Liver (tissue), 9 donors: ENCODE results near the gene SEMA3C. TPM values are rescaled to one million over a fixed set of nuclear protein-coding genes. Genes with fewer than 3 reads are reported as not detected.

Experiments used
- DNase-seq: peaks from one replicate; pipeline ENCODE4 v3.0.0-alpha.2; 2017; ENCODE audit warnings: low spot score
- H3K27ac ChIP-seq, 2 donors: one replicate each; pipeline ENCODE4 v1.7.0; 2013; ENCODE audit warnings: inconsistent platforms in 2 of 2, low read length in 2 of 2, control low read depth in 1 of 2, low read depth in 1 of 2, mild to moderate bottlenecking in 1 of 2
- H3K27me3 ChIP-seq, 4 donors: one replicate each; pipeline versions ENCODE4 v1.6.1 to v1.7.0; 2013; ENCODE audit warnings: low read length in 3 of 4, inconsistent platforms in 1 of 4, mild to moderate bottlenecking in 1 of 4, moderate library complexity in 1 of 4; ENCODE audit not compliant: control insufficient read depth in 4 of 4, insufficient read depth in 4 of 4
- H3K36me3 ChIP-seq, 4 donors: one replicate each; pipeline versions ENCODE4 v1.6.1 to v1.7.0; 2013; ENCODE audit warnings: low read length in 3 of 4, mild to moderate bottlenecking in 3 of 4, low read depth in 1 of 4, moderate library complexity in 1 of 4; ENCODE audit not compliant: control insufficient read depth in 4 of 4, insufficient read depth in 3 of 4
- H3K4me1 ChIP-seq, 4 donors: one replicate each; pipeline versions ENCODE4 v1.6.1 to v1.7.0; 2013; ENCODE audit warnings: low read length in 3 of 4, mild to moderate bottlenecking in 3 of 4, moderate library complexity in 1 of 4; ENCODE audit not compliant: control insufficient read depth in 4 of 4, insufficient read depth in 4 of 4
- H3K4me3 ChIP-seq, 3 donors: one replicate each; pipeline versions ENCODE4 v1.6.1 to v1.7.0; 2013; ENCODE audit warnings: low read length in 3 of 3, control low read depth in 1 of 3, low read depth in 1 of 3, mild to moderate bottlenecking in 1 of 3
- H3K9ac ChIP-seq, 2 donors: one replicate each; pipeline ENCODE4 v1.7.0; 2013; ENCODE audit warnings: low read length in 2 of 2, mild to moderate bottlenecking in 2 of 2, moderate library complexity in 2 of 2, control low read depth in 1 of 2, low read depth in 1 of 2
- H3K9me3 ChIP-seq, 4 donors: one replicate each; pipeline versions ENCODE4 v1.6.1 to v1.7.0; 2013; ENCODE audit warnings: low read length in 3 of 4; ENCODE audit not compliant: control insufficient read depth in 4 of 4
- ATF3 ChIP-seq: IDR thresholded peaks from 2 replicates; pipeline ENCODE4 v1.6.1; 2016; ENCODE audit warnings: antibody characterized with exemption
- EGR1 ChIP-seq, 2 donors: IDR thresholded peaks; 2 replicates each; pipeline ENCODE4 v1.6.1; 2016 to 2018; ENCODE audit warnings: antibody characterized with exemption in 2 of 2, low read depth in 2 of 2
- FOXA1 ChIP-seq: IDR thresholded peaks from 2 replicates; pipeline ENCODE4 v1.6.1; 2016; ENCODE audit warnings: antibody characterized with exemption
- FOXA2 ChIP-seq: IDR thresholded peaks from 2 replicates; pipeline ENCODE4 v1.6.1; 2016; ENCODE audit warnings: antibody characterized with exemption
- GABPA ChIP-seq, 2 donors: IDR thresholded peaks in 1 of 2; conservative IDR thresholded peaks in 1 of 2; 2 replicates each; pipeline ENCODE4 v1.6.1; 2016; ENCODE audit warnings: antibody characterized with exemption in 2 of 2, mild to moderate bottlenecking in 1 of 2, moderate library complexity in 1 of 2
- HNF4A ChIP-seq, 2 donors: conservative IDR thresholded peaks; 2 replicates each; pipeline ENCODE4 v1.6.1; 2016; ENCODE audit warnings: antibody characterized with exemption in 2 of 2, mild to moderate bottlenecking in 2 of 2
- HNF4G ChIP-seq: IDR thresholded peaks from 2 replicates; pipeline ENCODE4 v1.6.1; 2016; ENCODE audit warnings: antibody characterized with exemption
- JUND ChIP-seq, 2 donors: IDR thresholded peaks; 2 replicates each; pipeline ENCODE4 v1.6.1; 2016; ENCODE audit warnings: antibody characterized with exemption in 2 of 2
- NR2F2 ChIP-seq: IDR thresholded peaks from 2 replicates; pipeline ENCODE4 v1.6.1; 2016; ENCODE audit warnings: antibody characterized with exemption
- RAD21 ChIP-seq, 2 donors: IDR thresholded peaks; 2 replicates each; pipeline ENCODE4 v1.6.1; 2016; ENCODE audit warnings: antibody characterized with exemption in 2 of 2, mild to moderate bottlenecking in 2 of 2
- REST ChIP-seq: IDR thresholded peaks from 2 replicates; pipeline ENCODE4 v1.6.1; 2016; ENCODE audit warnings: antibody characterized with exemption, mild to moderate bottlenecking
- RXRA ChIP-seq, 2 donors: IDR thresholded peaks; 2 replicates each; pipeline ENCODE4 v1.6.1; 2017 to 2018; ENCODE audit warnings: antibody characterized with exemption in 2 of 2, mild to moderate bottlenecking in 1 of 2
- SP1 ChIP-seq: IDR thresholded peaks from 2 replicates; pipeline ENCODE4 v1.6.1; 2018; ENCODE audit warnings: antibody characterized with exemption, mild to moderate bottlenecking
- TAF1 ChIP-seq: conservative IDR thresholded peaks from 2 replicates; pipeline ENCODE4 v1.6.1; 2016; ENCODE audit warnings: antibody characterized with exemption, mild to moderate bottlenecking
- YY1 ChIP-seq: IDR thresholded peaks from 2 replicates; pipeline ENCODE4 v1.6.1; 2016; ENCODE audit warnings: antibody characterized with exemption, mild to moderate bottlenecking
- WGBS: extraction: QIAGEN DNeasy Blood & Tissue Kit; methylation state at CpG from one replicate; pipeline ENCODE4 v1.1.7; 2013; 5-methylcytosine and 5-hydroxymethylcytosine counted together
- polyA plus RNA-seq, 2 donors: library from polyadenylated mRNA; stranded (reverse) in 1 of 2; unstranded in 1 of 2; fragments of 200-250 nt in 1 of 2; fragments of >200 nt in 1 of 2; fragmentation: Nextera tagmentation in 1 of 2; extraction: Ambion mirVana in 1 of 2; gene quantifications; one replicate each; pipeline versions ENCODE4 v1.2.1 to v1.2.3, GENCODE V29; 2013 to 2015
- total RNA-seq, 2 donors: library from RNA; depleted of rRNA; stranded (reverse); fragments of >200 nt; gene quantifications; one replicate each; pipeline ENCODE4 v1.2.3, GENCODE V29; 2014
- TF ChIP-seq, protein P1 (sequence below): fragments of 150-350 bp; IDR thresholded peaks from 2 replicates; pipeline ENCODE4 v1.5.1; 2017; ENCODE audit warnings: improper control_type of control experiment, low read depth, low read length; ENCODE audit not compliant: missing input control
- TF ChIP-seq, protein P2 (sequence below): IDR thresholded peaks from 2 replicates; pipeline ENCODE4 v1.6.1; 2016; ENCODE audit warnings: antibody characterized with exemption
- TF ChIP-seq, protein P3 (sequence below): IDR thresholded peaks from 2 replicates; pipeline ENCODE4 v1.6.1; 2016; ENCODE audit warnings: antibody characterized with exemption
- donor health status: healthy.
- donor health status: healthy.
- donor health status: healthy.
- donor health status: healthy.
- donor health status: healthy.

Gene SEMA3C
- total and polyA plus RNA-seq, 4 donors: 0.20 to 1.8 (median 0.64) TPM

- no peak overlapping the region for H3K27ac ChIP-seq
- no peaks in the 10 kb centered on the region for H3K36me3 ChIP-seq
- H3K9ac ChIP-seq: no peak overlapping the region
- H3K4me3 ChIP-seq: no peak overlapping the region
- 86% methylated on average over 4 of the region's 4 CpGs for WGBS
- no peaks in the 10 kb centered on the region for H3K4me1 ChIP-seq
- H3K9me3 ChIP-seq: no peaks in the 10 kb centered on the region
- no peaks in the 10 kb centered on the region for H3K27me3 ChIP-seq
- DNase-seq: no peak
- TF ChIP-seq JUND (IDR thresholded peaks at IDR 0.05): no peak
- no peak for TF ChIP-seq FOXA2
- TF ChIP-seq, protein P1, sequence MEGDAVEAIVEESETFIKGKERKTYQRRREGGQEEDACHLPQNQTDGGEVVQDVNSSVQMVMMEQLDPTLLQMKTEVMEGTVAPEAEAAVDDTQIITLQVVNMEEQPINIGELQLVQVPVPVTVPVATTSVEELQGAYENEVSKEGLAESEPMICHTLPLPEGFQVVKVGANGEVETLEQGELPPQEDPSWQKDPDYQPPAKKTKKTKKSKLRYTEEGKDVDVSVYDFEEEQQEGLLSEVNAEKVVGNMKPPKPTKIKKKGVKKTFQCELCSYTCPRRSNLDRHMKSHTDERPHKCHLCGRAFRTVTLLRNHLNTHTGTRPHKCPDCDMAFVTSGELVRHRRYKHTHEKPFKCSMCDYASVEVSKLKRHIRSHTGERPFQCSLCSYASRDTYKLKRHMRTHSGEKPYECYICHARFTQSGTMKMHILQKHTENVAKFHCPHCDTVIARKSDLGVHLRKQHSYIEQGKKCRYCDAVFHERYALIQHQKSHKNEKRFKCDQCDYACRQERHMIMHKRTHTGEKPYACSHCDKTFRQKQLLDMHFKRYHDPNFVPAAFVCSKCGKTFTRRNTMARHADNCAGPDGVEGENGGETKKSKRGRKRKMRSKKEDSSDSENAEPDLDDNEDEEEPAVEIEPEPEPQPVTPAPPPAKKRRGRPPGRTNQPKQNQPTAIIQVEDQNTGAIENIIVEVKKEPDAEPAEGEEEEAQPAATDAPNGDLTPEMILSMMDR: no peak
- no peak for TF ChIP-seq YY1
- TF ChIP-seq, protein P2, sequence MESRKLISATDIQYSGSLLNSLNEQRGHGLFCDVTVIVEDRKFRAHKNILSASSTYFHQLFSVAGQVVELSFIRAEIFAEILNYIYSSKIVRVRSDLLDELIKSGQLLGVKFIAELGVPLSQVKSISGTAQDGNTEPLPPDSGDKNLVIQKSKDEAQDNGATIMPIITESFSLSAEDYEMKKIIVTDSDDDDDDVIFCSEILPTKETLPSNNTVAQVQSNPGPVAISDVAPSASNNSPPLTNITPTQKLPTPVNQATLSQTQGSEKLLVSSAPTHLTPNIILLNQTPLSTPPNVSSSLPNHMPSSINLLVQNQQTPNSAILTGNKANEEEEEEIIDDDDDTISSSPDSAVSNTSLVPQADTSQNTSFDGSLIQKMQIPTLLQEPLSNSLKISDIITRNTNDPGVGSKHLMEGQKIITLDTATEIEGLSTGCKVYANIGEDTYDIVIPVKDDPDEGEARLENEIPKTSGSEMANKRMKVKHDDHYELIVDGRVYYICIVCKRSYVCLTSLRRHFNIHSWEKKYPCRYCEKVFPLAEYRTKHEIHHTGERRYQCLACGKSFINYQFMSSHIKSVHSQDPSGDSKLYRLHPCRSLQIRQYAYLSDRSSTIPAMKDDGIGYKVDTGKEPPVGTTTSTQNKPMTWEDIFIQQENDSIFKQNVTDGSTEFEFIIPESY: no peak
- TF ChIP-seq RXRA (IDR thresholded peaks at IDR 0.05): no peak
- TF ChIP-seq SP1: no peak
- TF ChIP-seq ATF3: no peak
- TF ChIP-seq HNF4A (conservative IDR thresholded peaks at IDR 0.05): no peak
- no peak for TF ChIP-seq GABPA (IDR thresholded peaks at IDR 0.05 in 1 of 2, conservative IDR thresholded peaks at IDR 0.05 in 1 of 2)
- TF ChIP-seq RAD21 (IDR thresholded peaks at IDR 0.05): no peak
- no peak for TF ChIP-seq EGR1 (IDR thresholded peaks at IDR 0.05; ENCODE audit: low read depth in 2 of 2)
Measured at GRCh38 chr7:80895056-80895455, 23.8 kb downstream of the SEMA3C start.

- peaks cover 0 to 1% (median 0%) of the 10 kb centered on the region in 4 donors for H3K9me3 ChIP-seq
- no peak overlapping the region for H3K27ac ChIP-seq
- no peak for DNase-seq
- H3K36me3 ChIP-seq: no peaks in the 10 kb centered on the region
- H3K9ac ChIP-seq: no peak overlapping the region
- no peak for TF ChIP-seq FOXA1
- TF ChIP-seq HNF4G: no peak
- TF ChIP-seq, protein P3, sequence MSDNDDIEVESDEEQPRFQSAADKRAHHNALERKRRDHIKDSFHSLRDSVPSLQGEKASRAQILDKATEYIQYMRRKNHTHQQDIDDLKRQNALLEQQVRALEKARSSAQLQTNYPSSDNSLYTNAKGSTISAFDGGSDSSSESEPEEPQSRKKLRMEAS: no peak
- no peak for TF ChIP-seq EGR1 (IDR thresholded peaks at IDR 0.05; ENCODE audit: low read depth in 2 of 2)
- no peak for TF ChIP-seq RXRA (IDR thresholded peaks at IDR 0.05)
- no peak for TF ChIP-seq ATF3
- TF ChIP-seq REST: no peak
- no peak for TF ChIP-seq FOXA2
- TF ChIP-seq, protein P2: no peak
- TF ChIP-seq TAF1: no peak
- TF ChIP-seq NR2F2: no peak
- no peak for TF ChIP-seq RAD21 (IDR thresholded peaks at IDR 0.05)
- TF ChIP-seq JUND (IDR thresholded peaks at IDR 0.05): no peak
- H3K4me1 ChIP-seq: no peaks in the 10 kb centered on the region
- no peak overlapping the region for H3K4me3 ChIP-seq
- no peaks in the 10 kb centered on the region for H3K27me3 ChIP-seq
- 98% methylated on average over 3 of the region's 3 CpGs for WGBS
Measured at GRCh38 chr7:80891259-80891544, 27.6 kb downstream of the SEMA3C start.
